HepG2 (cell line): ENCODE results near the gene ZMIZ1. TPM values are rescaled to one million over a fixed set of nuclear protein-coding genes. Genes with fewer than 3 reads are reported as not detected.

Experiments used
- HES4 ChIP-seq: sonication (generic); formaldehyde crosslinking; IDR thresholded peaks from 2 replicates; pipeline ENCODE4 v1.9.0; 2021; ENCODE audit warnings: mild to moderate bottlenecking, missing genetic modification reagents, borderline replicate concordance
- IRF2 ChIP-seq: IDR thresholded peaks from 2 replicates; pipeline ENCODE4 v1.6.1; 2018; ENCODE audit warnings: missing genetic modification reagents, missing compliant biosample characterization
- IRX3 ChIP-seq: sonication (generic); formaldehyde crosslinking; IDR thresholded peaks from 2 replicates; pipeline ENCODE4 v1.8.1; 2023; ENCODE audit warnings: mild to moderate bottlenecking, low read depth, missing genetic modification reagents, borderline replicate concordance
- KAT8 ChIP-seq: IDR thresholded peaks from 2 replicates; pipeline ENCODE4 v1.6.1; 2016; ENCODE audit warnings: missing genetic modification reagents, missing compliant biosample characterization
- NPAS2 ChIP-seq: sonication (generic); formaldehyde crosslinking; IDR thresholded peaks from 2 replicates; pipeline ENCODE4 v1.8.0; 2022; ENCODE audit warnings: mild to moderate bottlenecking, missing genetic modification reagents, borderline replicate concordance
- PCBP2 ChIP-seq: fragments of 200-400 bp; formaldehyde crosslinking; optimal IDR thresholded peaks from 2 replicates; pipeline ENCODE3; 2018; ENCODE audit warnings: low read length, low read depth; ENCODE audit not compliant: poor library complexity, severe bottlenecking
- SAP130 ChIP-seq: IDR thresholded peaks from 2 replicates; pipeline ENCODE4 v1.6.1; 2016; ENCODE audit warnings: low read depth
- ZBTB2 ChIP-seq: sonication (generic); formaldehyde crosslinking; IDR thresholded peaks from 2 replicates; pipeline ENCODE4 v1.8.0; 2022; ENCODE audit warnings: low read depth, missing genetic modification reagents
- ZFYVE20 ChIP-seq: sonication (generic); formaldehyde crosslinking; IDR thresholded peaks from 2 replicates; pipeline ENCODE4 v1.8.0; 2023; ENCODE audit warnings: low read depth, mild to moderate bottlenecking, moderate library complexity, missing genetic modification reagents, borderline replicate concordance
- ZNF280D ChIP-seq: sonication (generic); formaldehyde crosslinking; IDR thresholded peaks from 2 replicates; pipeline ENCODE4 v1.5.1; 2020; ENCODE audit warnings: mild to moderate bottlenecking, missing genetic modification reagents
- ZNF382 ChIP-seq: sonication (generic); formaldehyde crosslinking; IDR thresholded peaks from 2 replicates; pipeline ENCODE4 v1.5.0; 2020; ENCODE audit warnings: missing genetic modification reagents, mild to moderate bottlenecking, borderline replicate concordance
- ZNF431 ChIP-seq: sonication (generic); formaldehyde crosslinking; IDR thresholded peaks from 2 replicates; pipeline ENCODE4 v1.9.0; 2022; ENCODE audit warnings: missing genetic modification reagents, low read depth, mild to moderate bottlenecking, borderline replicate concordance
- ZNF503 ChIP-seq: sonication (generic); formaldehyde crosslinking; IDR thresholded peaks from 2 replicates; pipeline ENCODE4 v1.4.0; 2020; ENCODE audit warnings: missing genetic modification reagents
- ZNF570 ChIP-seq: sonication (generic); formaldehyde crosslinking; IDR thresholded peaks from 2 replicates; pipeline ENCODE4 v1.4.0; 2020; ENCODE audit warnings: mild to moderate bottlenecking, missing genetic modification reagents, borderline replicate concordance
- ZNF788 ChIP-seq: sonication (generic); formaldehyde crosslinking; IDR thresholded peaks from 2 replicates; pipeline ENCODE4 v1.5.0; 2020; ENCODE audit warnings: mild to moderate bottlenecking, missing genetic modification reagents, borderline replicate concordance
- polyA plus RNA-seq, 8 experiments: library from polyadenylated mRNA; depleted of rRNA in 3 of 8; stranded (reverse) in 7 of 8; unstranded in 1 of 8; fragments of >200 nt; fragmentation: Illumina TruSeq in 4 of 8; extraction: Trizol in 4 of 8; gene quantifications; 2 replicates each; pipeline versions ENCODE4 v1.2.1 to v1.2.3, GENCODE V29; 2011 to 2016; ENCODE audit warnings: low read depth in 4 of 8, missing spikeins in 1 of 8, mixed read lengths in 1 of 8; ENCODE audit not compliant: insufficient read depth in 1 of 8
- total RNA-seq, 5 experiments: library from RNA; depleted of rRNA; stranded (reverse); fragments of >200 nt; fragmentation: Illumina TruSeq; extraction: Trizol; gene quantifications; 2 replicates each; pipeline ENCODE4 v1.2.3, GENCODE V29; 2016; ENCODE audit warnings: low read depth in 1 of 5
- TF ChIP-seq, protein P1 (sequence below): sonication (generic); formaldehyde crosslinking; IDR thresholded peaks from 2 replicates; pipeline ENCODE4 v1.4.0; 2020; ENCODE audit warnings: missing genetic modification reagents
- TF ChIP-seq, protein P2 (sequence below): sonication (generic); formaldehyde crosslinking; IDR thresholded peaks from 2 replicates; pipeline ENCODE4 v1.4.0; 2020; ENCODE audit warnings: mild to moderate bottlenecking, missing genetic modification reagents

ZMIZ1 gene
- total and polyA plus RNA-seq, 2 of the 13 experiments (the other 11 are each of a cell fraction or from before 2014, with no cell fraction given), result 5.3 to 10.2 TPM

GRCh38 chr10:79185796-79186374 is 117.1 kb downstream of the ZMIZ1 start (continued):
- TF ChIP-seq HES4 (CRISPR knock-in tag) (no peak), NPAS2 (CRISPR knock-in tag) (no peak), ZFYVE20 (CRISPR knock-in tag) (no peak), ZNF382 (CRISPR knock-in tag) (no peak), SAP130 (CRISPR knock-in tag) (peak; percentile 58), ZNF570 (CRISPR knock-in tag) (no peak), ZNF280D (CRISPR knock-in tag) (no peak), KAT8 (CRISPR knock-in tag) (0 out of 2 replicates have a peak, but pooled peaks have one; percentile 18), ZNF431 (CRISPR knock-in tag) (no peak), ZNF788 (no peak), IRF2 (CRISPR knock-in tag) (no peak), ZBTB2 (CRISPR knock-in tag) (no peak), PCBP2 (no peak), IRX3 (no peak), ZNF503 (CRISPR knock-in tag) (no peak)
- TF ChIP-seq, protein P1, sequence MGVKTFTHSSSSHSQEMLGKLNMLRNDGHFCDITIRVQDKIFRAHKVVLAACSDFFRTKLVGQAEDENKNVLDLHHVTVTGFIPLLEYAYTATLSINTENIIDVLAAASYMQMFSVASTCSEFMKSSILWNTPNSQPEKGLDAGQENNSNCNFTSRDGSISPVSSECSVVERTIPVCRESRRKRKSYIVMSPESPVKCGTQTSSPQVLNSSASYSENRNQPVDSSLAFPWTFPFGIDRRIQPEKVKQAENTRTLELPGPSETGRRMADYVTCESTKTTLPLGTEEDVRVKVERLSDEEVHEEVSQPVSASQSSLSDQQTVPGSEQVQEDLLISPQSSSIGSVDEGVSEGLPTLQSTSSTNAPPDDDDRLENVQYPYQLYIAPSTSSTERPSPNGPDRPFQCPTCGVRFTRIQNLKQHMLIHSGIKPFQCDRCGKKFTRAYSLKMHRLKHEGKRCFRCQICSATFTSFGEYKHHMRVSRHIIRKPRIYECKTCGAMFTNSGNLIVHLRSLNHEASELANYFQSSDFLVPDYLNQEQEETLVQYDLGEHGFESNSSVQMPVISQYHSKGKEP (CRISPR knock-in tag), result no peak
- TF ChIP-seq, protein P2, sequence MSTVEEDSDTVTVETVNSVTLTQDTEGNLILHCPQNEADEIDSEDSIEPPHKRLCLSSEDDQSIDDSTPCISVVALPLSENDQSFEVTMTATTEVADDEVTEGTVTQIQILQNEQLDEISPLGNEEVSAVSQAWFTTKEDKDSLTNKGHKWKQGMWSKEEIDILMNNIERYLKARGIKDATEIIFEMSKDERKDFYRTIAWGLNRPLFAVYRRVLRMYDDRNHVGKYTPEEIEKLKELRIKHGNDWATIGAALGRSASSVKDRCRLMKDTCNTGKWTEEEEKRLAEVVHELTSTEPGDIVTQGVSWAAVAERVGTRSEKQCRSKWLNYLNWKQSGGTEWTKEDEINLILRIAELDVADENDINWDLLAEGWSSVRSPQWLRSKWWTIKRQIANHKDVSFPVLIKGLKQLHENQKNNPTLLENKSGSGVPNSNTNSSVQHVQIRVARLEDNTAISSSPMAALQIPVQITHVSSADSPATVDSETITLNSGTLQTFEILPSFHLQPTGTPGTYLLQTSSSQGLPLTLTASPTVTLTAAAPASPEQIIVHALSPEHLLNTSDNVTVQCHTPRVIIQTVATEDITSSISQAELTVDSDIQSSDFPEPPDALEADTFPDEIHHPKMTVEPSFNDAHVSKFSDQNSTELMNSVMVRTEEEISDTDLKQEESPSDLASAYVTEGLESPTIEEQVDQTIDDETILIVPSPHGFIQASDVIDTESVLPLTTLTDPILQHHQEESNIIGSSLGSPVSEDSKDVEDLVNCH (CRISPR knock-in tag), result no peak
